ENCODE results near the gene ZNF554.
"Not testable (repeated sequence)": the region's sequence is repeated elsewhere in the genome, so short reads cannot be mapped to it uniquely, and the experiment has no call there.

ZNF554 gene

DNA sequence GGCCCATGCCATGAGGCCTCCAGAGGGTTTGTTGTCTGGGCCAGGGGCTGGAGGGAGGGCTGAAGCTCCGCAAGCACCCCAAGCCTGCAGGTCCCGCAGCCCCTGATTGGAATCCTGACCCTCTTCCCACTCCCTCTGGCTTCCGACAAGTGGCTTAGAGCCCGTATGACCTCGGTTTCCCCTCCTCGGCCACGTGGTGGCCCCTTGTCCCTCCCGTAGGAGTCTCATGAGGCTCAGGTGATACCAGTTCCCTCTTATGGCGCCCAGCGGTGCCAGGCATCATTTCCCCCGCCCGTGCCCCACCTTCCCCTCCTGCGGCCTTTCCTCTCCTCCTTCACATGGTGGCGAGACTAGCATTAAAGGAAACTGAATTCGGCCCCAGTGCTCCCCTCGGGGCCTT is 28.2 kb upstream of the ZNF554 start:
- DNase-seq = no peak

DNA sequence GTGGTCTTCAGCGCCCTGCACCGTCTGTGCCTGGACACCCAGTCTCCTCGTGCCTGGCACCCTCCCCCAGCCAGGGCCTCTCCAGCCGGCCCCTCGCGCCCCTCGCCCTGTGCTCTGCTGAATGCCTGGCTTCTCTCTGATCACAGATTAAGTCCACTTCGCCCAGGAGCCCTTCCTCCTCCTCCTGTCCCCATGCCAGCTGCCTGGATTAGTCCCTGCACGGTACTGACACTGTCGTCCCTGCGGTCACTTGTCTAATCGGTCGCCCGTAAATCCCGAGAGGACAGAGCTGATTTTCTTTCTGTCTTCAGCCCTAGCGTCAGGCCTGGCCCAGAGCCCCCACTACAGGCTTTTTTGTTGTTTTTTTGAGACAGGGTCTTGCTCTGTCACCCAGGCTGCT is 27.8 kb upstream of the ZNF554 start:
- DNase-seq = no peak

DNA sequence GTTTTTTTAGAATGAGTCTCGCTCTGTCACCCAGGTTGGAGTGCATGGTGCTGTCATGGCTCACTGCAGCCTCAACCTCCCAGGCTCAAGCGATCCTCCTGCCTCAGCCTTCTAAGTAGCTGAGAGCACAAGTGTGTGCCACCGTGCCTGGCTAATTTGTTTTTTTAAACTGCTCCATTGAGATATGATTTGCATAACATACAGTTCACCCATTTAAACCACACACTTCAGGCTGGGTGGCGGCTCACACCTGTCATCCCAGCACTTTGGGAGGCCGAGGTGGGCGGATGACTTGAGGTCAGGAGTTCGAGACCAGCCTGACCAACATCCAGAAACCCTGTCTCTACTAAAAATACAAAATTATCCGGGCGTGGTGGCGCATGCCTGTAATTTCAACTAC is 27.0 kb upstream of the ZNF554 start:
- DNase-seq = not testable (repeated sequence)

DNA sequence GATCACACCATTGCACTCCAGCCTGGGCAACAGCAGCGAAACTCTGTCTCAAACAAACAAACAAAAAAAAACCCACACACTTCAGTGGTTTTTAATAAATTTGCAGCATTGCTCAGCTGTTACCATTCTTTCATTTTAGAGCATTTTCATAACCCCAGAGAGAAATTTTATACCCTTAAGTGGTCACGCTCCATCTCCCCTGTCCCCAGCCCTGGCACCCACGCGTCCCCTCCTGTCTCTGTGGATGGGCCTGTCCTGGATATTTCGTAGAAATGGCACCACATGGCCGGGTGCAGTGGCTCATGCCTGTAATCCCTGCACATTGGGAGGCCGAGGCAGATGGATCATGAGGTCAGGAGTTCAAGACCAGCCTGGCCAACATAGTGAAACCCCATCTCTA is 26.5 kb upstream of the ZNF554 start:
- DNase-seq = no peak

DNA sequence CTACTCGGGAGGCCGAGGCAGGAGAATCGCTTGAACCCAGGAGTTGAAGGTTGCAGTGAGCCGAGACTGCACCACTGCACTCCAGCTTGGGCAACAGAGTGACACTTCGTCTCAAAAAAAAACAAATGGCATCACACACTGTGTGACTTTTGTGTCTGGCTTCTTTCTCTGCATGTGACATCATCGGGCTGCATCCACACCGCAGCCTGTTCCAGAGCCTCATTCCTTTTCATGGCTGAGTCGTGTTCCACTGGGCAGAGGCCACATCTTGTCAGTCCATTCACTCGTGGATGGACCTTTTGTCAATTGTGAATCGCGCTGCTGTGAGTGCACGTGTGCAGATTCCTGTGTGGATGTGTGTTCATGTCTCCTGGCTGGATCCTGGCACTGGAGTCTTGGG is 26.1 kb upstream of the ZNF554 start:
- no peak for DNase-seq

DNA sequence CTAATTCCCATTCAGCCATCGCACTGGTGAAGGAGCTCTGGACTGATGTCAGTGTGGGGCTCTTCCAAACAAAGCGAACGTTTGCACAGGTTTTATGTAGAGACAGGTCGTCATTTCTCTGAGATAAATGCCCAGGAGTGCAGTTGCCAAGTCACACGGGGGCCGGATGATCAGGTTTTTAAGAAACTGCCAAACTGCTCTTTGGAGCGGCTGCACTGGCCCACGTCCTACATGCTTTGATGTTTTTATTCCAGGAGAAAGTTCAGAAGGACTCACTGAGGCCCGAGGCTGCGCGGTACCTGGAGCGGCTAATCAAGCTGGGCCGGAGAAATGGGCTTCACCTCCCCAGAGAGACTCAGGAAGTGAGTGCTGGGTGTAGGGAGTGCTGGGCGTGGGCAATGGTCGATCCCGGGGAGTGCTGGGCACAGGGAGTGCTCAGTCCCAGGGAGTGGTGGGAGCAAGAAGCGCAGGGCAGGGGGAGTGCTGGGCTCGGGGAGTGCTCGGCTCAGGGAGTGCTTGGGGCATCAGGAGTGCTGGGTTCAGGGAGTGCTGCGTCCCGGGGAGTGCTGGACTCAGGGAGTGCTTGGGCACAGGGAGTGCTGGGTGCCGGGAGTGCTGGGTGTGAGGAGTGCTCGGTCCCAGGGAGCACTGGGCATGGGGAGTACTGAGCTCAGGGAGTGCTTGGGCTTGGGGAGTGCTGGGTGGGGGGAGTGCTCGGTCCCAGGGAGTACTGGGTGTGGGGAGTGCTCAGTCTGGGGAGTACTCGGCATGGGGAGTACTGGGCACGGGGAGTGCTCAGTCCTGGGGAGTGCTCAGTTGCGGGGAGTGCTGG is 23.6 kb upstream of the ZNF554 start:
- no peak for DNase-seq

DNA sequence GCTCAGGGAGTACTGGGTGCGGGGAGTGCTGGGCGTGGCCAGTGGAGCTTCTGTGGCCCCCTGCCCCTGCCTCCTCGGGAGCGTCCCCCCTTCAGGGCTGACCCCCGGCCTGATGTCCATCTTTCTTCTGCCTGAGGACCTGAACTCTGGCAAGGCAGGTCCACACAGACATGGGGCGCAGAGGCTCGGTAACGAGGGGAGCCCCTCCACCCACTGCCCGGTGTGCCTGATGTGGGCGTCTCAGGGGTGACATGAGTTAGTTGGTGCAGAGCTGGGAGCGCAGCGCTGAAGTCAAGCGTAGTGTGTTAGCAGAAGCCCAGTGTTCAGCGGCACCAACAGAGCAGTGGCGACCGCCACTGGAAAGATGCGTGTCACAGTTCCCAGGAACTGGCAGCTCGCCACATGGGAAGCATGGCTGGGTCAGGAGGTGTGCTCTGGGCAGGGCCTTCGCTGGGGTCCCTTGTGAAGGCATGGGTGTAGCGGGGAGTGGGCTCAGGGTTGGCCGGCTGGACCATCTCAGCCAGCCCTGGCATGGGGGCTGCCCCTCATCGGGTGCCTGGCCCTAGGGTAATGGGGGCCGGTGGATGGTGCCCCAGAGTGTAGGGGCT is 22.9 kb upstream of the ZNF554 start:
- DNase-seq = no peak

DNA sequence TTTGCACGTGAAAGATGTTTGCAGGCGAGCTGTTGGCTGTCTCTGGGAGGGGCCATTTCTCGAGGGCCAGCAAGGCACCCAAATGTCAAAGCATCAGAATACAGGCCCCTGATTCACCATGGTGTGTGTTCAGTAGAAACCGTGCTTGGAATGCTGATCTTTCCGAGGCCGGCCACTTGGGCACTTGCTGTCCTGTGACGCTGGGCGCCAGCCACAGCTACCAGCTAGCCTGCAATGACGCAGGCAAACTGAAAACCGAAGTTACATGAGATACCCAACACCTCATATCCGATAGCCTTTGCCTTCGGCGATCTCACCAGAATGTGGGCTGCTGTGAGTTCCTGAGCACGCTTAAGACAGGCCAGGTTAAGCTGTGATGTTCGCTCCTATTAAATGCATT is 22.4 kb upstream of the ZNF554 start:
- no peak for DNase-seq

DNA sequence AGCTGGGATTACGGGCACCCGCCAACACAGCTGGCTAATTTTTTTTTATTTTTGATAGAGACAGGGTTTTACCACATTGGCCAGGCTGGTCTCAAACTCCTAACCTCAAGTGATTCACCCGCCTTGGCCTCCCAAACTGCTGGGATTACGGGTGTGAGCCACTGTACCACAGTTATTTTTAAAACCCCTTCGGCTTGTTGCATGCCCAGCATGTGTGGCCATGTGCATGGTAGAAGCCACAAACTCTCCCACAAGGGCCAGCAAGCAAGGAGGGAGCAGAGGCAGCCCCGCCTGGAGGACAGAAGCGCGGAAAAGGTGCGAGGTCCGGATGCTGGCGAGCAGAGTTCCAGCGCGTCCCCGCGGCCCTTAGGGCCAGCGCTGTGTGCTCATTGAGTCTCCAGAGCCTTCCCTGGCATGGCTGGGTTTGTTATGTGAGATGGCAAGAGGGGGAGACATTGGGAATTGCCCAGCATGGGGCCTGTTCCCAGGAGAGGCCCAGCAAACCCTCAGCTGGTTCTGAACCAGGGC is 21.4 kb upstream of the ZNF554 start:
- no peak for DNase-seq

DNA sequence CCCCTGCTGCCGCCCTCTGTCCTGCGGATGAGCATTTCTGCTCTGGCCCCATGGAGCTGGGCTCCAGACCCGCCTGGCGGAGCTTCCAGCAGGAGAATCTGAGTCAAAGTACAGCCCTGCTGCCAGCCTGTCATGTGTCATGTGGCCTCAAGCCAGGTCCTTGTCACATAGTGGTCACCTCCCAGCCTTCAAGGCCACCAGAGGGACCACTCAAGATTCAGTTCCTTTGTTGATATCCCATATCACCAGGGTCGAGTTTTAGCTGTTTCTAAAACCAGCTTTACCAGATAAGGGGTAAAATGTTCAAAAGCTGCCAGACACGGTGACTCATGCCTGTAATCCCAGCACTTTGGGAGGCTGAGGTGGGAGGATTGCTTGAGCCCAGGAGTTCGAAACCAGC is 20.9 kb upstream of the ZNF554 start:
- no peak for DNase-seq

DNA sequence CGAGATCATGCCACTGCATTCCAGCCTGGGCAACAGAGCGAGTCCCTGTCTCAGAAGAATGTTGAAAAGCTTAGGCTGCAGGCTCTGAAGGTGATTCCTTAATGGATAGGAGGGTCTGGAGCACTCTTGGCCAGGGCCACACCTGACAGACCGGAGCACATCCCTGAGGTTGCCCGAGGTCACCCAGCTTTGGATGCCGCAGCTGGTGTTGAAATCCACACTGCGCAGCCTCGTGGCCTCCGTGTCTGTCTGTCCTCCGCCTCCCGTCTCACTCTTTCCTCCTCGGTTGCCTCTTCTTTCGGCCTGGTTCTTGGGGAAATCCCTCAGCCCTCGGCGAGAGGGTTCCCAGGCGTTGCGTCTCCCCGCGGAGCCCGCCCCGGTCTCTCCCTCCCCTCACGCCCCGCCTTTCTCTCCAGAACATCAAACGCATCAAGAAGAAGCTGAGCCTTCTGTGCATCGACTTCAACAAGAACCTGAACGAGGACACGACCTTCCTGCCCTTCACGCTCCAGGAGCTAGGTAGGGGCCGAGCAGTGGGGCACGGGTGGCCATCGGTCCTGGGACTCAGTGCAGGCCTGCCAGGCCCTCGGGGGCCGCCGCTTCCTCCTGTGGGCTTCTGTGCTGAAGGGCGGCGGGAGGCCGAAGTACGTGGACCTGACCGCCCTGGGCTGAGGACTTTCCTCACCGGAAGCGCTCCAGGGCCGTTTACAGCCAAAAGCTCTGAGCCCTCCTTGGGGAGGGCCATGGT is 20.2 kb upstream of the ZNF554 start:
- DNase-seq = no peak

DNA sequence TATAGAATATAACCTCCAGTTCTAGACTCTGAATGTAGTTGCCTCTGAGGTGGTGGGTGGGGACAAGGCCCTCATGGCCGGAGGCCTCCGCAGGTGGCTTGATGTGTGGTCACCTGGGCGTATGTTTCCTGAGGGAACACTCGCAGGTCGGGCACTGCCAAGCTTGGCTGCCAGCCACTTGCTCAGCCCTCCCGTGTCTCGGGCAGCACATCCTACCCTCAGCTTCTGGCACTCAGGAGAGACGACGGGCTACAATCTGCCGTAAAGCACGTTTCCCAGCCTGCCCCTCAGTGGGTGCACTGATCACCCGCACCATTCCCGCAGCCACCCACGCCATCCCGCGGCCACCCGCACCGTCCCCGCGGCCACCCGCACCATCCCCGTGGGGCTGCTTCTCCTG is 19.2 kb upstream of the ZNF554 start:
- DNase-seq = no peak

DNA sequence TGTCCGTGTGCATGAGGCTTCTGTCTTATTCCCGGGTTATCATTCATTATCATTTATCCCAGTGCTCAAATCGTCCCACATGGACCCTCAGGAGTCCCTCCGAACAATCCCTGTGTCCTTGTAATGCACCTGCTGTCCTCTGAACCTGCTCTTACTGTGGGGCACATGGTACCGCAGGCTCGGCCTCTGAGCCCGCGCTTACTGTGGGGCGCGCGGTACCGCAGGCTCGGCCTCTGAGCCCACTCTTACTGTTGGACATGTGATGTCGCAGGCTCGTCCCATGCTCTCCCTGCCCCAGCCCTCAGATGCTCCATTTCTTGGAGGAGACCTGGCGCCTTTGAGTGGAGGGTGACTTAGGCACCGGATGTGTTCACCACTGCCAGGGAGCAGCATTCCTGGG is 16.8 kb upstream of the ZNF554 start:
- no peak for DNase-seq

DNA sequence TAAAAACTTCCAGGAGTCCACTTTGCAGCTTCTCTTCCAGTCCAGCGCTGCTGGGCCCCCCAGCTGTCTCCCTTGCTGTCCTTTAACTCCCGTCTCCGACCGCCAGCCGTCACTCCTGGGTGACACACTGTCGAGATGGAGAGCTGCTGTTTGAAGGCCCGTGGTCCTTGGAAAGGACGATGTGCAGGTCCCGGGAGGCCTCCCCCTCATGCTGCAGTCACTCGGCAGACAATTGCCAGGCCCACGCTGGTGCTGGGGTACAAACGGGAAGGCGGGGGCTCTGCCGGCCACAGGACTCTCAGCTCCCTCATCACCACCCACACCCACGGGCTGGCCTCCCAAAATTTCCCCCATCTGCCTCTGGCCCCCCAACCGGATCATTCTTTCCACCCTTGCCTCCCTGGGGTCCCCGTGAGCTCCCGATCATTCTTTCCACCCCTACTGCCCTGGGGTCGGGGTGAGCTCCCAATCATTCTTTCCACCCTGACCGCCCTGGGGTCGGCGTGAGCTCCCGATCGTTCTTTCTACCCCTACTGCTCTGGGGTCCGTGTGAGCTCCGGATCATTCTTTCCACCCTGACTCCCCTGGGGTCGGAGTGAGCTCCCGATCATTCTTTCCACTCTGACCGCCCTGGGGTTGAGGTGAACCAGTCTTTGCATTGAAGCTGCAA is 16.0 kb upstream of the ZNF554 start:
- no peak for DNase-seq

DNA sequence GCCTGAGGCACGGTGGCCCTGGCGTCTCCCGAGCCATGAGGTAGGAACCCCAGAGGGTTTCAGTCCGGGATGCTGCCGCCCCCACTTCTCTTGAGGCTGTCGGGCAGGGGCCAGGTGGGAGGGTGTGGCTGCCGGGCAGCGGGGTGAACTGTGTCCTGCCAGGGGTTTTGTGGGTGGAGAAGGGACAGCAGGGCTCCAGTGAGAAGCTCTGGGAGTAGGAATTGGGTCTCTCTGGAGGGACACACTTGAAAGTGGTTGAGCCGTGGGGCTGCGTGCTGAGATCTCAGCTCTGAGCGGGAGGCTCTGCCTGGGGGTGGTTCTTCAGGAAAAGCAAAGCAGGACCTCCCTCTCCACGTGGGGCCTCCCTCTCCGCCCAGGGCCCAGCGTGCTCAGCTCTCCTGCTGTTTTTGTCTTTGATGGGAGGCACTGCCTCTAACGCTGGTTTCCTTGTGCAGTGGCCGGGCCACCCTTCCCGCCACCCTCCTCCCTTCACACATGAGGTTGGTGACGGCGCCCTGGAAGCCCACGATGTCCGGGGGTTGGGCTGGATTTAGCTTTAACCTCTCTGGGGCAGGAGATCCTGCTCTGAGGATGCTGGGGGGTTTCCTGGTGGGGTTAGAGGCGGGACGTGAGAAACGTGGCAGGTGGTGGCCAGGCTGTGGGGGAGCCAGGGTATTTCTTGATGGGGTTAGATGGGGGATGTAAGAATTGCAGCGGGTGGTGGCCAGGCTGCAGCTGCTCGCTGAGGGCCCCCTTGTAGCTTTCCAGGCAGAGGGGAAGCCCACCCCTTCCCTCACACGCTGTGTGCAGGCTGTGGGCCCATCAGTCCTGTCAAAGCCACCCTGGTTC is 15.3 kb upstream of the ZNF554 start:
- DNase-seq = no peak

DNA sequence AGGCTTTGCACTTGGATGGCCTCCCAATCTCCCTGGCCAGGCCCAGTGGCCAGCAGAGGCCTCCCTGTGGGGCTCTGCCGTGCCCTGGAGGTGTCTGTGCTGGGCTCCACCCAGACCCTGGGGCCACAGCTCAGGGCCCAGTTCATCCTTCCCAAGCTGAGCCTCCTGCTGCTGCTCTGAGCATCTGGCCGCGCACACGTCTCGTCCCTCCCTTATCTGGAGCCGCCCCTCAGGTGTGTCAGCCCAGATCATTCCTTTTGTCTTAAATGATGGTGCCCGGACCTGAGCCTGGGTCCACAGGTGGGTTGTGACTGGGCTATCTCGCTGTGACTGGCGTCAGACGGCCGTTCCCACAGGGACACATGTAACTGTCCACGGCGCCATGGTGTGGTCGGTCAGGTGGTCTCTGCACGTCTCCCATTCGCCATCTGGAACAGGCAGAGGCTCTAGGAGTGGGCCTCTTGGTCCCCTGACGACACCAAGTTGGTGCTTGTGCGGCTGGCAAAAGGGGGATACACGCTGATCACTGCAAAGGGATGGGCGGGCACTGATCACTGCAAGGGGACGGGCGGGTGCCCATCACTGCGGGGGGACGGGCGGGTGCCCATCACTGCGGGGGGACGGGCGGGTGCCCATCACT is 14.3 kb upstream of the ZNF554 start:
- DNase-seq = no peak

DNA sequence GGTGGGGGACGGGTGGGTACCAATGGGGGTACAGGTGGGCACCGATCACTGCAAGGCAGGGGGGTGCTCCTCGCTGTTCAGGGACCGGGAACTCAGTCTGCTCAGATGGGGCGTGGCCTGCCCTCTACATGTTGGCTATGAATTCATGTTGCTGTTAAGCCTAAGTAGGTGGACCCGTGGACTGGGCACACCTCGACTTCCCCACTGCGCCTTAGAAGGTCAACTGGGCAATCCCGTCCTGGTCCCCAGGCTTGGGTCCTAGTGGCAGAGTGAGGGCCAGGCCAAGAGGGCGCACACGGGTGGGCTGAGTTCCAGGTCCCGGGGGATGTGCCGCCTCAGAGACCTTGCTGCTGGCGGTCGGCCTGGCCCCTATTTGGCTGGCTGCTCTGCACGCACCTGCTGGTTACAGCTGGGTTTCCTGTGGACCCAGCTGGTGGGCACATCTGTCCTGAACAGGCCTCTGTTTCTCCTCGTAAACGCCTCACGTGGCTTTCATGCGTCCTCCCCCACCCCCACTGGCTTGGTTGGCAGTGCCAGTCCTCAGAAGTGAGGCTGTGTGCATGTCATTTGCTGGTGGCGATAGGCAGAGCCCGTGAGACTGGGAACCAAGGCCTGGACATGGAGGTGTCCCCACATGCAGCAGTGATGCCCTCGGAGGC is 13.5 kb upstream of the ZNF554 start:
- no peak for DNase-seq

DNA sequence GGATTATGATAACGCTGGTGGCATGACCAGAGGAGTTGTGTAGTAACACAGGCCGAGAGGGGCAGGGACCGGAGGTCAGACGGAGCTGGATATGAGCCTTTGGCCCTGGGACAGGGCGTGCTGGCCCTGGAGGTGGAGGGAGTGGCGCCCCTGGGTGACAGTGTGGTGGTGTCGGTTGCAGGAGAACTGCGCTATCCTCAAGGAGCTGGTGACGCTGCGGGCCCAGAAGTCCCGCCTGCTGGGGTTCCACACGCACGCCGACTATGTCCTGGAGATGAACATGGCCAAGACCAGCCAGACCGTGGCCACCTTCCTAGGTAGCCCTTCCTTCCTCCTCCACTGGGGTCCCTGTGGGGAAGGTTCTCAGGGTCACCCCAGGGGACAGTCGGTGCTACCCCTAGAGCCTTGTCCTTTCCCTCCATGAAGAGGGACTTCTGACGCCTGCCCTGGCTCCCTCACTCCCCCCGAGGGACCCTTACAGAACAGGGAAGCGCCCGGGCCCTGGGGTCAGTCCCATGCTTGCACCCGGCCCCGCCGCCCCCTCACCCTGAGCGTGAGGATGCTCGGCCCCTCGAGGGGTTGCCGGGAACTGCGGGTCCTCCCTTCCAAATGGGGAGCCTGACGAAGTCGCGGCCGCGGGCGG is 12.8 kb upstream of the ZNF554 start:
- DNase-seq = no peak

DNA sequence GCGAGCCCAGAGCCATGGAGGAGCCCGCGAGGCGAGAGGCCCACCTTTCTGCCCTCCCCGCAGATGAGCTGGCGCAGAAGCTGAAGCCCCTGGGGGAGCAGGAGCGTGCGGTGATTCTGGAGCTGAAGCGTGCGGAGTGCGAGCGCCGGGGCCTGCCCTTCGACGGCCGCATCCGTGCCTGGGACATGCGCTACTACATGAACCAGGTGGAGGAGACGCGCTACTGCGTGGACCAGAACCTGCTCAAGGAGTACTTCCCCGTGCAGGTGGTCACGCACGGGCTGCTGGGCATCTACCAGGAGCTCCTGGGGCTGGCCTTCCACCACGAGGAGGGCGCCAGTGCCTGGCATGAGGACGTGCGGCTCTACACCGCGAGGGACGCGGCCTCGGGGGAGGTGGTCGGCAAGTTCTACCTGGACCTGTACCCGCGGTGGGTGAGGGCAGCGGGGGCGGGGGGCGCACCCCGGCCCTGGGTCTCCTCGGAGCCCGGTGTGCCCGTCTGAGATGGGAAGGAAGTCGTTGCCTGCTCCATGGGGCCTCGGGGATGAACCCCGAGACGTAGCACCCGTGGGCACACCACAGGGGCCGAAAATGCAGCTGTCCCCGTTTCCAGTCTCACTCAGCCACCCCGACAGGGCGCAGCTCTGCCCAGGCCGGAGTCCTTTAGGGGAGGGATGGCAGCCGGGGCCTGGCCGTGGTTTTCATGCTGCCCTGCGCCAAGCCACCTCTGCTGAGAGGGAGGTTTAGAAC is 12.1 kb upstream of the ZNF554 start:
- DNase-seq = no peak

Measured in stimulated activated CD4-positive, alpha-beta T cell treated with anti-CD3 and anti-CD28 coated beads, Interleukin-4, amount 100 ng/mL, for 1 hour (primary cell).